Astrocyte of the spinal cord (primary cell): ENCODE measurements around the gene RNASEH1.

Experiments
- DNase-seq: peaks from one replicate; pipeline ENCODE4 v3.0.0; 2011; ENCODE audit warnings: low read depth, low spot score
- H3K4me3 ChIP-seq: 2 replicates; pipeline ENCODE4 v1.5.1; 2011; ENCODE audit warnings: low read depth, mild to moderate bottlenecking, low read length, moderate library complexity
- CTCF ChIP-seq: IDR thresholded peaks from 2 replicates; pipeline ENCODE4 v1.5.1; 2012; ENCODE audit warnings: low read depth, mild to moderate bottlenecking, low read length, inconsistent platforms
- in situ Hi-C: cut with HindIII; loops from 2 replicates; pipeline ENCODE4 v1.10.0; 2017; ENCODE audit warnings: low sequenced_read_pairs

The RNASEH1 gene

DNA sequence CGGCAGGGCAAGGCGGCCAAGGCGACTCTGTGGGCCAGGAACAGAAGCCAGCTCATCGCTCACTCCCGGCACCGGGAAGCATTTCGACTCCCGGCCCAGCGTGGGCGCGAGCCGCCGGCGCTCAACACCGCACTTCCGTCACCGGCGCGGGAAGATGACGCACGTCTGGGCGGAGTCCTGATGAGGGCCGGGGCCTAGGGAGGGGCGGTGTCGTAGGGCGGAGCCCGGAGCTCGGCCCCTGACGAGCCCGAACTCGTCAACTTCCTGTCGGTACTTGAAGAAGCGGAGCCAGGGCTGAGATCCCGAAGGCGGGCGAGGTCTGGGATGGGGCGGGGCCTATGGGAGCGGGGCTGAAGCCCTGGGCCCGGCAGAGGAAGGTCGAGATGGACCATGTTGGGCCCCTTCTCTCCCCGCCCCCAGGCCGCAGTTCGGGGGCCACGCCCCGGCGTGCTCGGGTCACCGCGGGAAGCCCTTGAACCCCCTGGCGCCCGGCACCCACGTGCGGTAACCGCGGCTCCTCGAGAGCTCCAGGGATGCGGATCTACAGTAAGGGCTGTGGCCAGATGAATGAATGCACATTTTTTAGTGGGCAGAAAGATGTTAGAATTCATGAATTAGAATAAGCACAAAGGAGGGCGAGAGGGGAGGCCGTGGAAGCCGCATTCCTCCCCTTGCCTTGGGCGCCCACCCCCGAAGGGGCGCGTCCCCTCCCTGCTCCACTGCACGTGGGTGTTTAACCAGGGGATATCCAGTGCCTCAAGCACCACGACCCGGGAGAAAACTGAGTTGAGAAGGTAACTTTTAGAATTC, at the start of gene RNASEH1:
TSS of gene RNASEH1 (minus strand) at position 129 of the 810 bp plus-strand sequence. CDS start at position 56, 73 bp downstream.
- DNase-seq, result peak; percentile 99
- in situ Hi-C loops, result no loop called here
- H3K4me3 ChIP-seq, result peak within 1 kb of the TSS; percentile 82
- no peak for TF ChIP-seq CTCF

- H3K4me3 ChIP-seq, result no peak overlapping the region
- no peak for DNase-seq
- no peak for TF ChIP-seq CTCF
- in situ Hi-C loops, result no loop called here
These were observed 48.5 kb upstream of the RNASEH1 start for GRCh38 chr2:3606370-3607201.

DNA sequence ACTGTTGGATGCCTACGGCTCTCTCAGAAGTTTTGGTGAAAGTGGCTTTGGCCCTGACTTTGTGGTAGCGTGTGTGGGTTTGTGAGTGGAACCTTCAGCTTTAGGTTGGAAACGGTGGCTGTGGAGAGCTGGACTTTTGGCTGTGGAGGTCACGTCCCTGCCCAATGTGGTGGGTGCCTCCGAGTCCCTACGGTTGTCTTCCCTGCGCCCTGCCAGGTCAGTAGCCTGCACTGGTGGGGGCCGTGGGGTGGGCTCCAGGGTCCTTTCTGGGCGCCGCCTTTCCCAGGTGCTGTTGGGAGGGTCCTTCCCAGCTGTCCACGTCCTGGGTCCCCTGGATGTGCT, 47.9 kb upstream of the RNASEH1 start:
- DNase-seq, result no peak
- no peak for TF ChIP-seq CTCF
- in situ Hi-C loops, result no loop called here
- no peak overlapping the region for H3K4me3 ChIP-seq

DNA sequence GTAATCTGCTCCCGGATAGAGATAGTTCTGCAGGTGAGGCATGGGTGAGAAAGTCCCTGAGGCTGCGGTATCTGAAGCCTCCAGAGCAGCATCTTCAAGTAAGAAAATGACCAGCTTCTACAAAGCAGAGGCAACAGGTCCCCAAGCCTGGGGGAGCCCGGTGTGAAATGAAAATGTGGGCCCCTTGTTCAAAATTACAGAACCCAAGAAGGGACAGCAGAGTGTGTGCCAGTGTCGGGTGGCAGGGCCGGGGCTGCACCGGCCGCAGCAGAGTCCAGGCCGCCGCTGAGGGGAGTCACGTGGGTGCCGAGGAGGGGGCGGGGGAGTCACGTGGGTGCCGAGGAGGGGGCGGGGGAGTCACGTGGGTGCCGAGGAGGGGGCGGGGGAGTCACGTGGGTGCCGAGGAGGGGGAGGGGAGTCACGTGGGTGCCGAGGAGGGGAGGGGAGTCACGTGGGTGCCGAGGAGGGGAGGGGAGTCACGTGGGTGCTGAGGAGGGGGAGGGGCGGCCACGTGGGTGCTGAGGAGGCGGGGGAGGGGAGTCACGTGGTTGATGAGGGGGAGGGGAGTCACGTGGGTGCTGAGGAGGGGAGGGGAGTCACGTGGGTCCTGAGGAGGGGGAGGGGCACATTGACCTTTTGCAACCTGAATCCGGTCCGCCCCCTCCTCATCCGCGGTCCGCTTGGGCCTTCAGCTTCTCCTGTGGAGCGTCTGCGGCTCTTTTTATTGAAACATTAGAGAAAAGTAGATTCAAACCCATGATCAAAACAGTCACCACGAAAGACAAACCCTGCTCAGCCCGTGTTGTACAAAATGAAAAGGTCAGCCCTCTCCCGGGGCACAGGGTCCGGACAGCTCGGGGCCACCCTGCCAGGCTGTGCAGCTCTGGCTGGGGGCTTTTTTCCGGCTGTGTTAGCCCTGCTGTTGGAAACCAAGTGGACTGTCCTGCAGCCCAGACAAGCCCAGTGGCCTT, 47.1 kb upstream of the RNASEH1 start:
- in situ Hi-C loops, result no loop called here
- TF ChIP-seq CTCF, result no peak
- no peak overlapping the region for H3K4me3 ChIP-seq
- no peak for DNase-seq

- no peak for DNase-seq
- no peak for TF ChIP-seq CTCF
- no peak overlapping the region for H3K4me3 ChIP-seq
- in situ Hi-C loops, result no loop called here
These were observed 46.2 kb upstream of the RNASEH1 start for GRCh38 chr2:3604207-3604877.
